Measurements from ENCODE around the gene SDHC.

GRCh38 chr1:161266836-161267235 lies 47.3 kb upstream of the SDHC start:
- TF ChIP-seq CTCF (IDR thresholded peaks at IDR 0.05; ENCODE audit: low read depth, low read length): no peak
- TF ChIP-seq POLR2A (IDR thresholded peaks at IDR 0.05; ENCODE audit: extremely low read depth, insufficient read length): no peak
- TF ChIP-seq MAX (IDR thresholded peaks at IDR 0.05; ENCODE audit: low read depth, low read length): no peak

All from NB4 (cell line).